Lung (tissue), 12 donors: ENCODE measurements around the gene PRR12. TPM values are rescaled to one million over a fixed set of nuclear protein-coding genes. Genes with fewer than 3 reads are reported as not detected.

Experiments
- ATAC-seq: fragments of 200-7000 bp; cut with Tn5 transposase; one replicate; pipeline ENCODE4 v1.9.1; 2020; ENCODE audit warnings: moderate number of reproducible peaks; ENCODE audit not compliant: insufficient read depth, low FRiP score
- DNase-seq, 3 donors: peaks; one replicate each; pipeline ENCODE4 v3.0.0-alpha.2; 2013 to 2017
- H3K27ac ChIP-seq, 2 donors: one replicate each; pipeline ENCODE4 v1.5.1; 2013; ENCODE audit warnings: mild to moderate bottlenecking in 2 of 2, moderate library complexity in 2 of 2, control low read depth in 1 of 2, inconsistent platforms in 1 of 2, low read depth in 1 of 2, low read length in 1 of 2
- H3K27me3 ChIP-seq, 3 donors: one replicate each; pipeline ENCODE4 v1.5.1; 2013; ENCODE audit warnings: low read length in 2 of 3; ENCODE audit not compliant: control insufficient read depth in 3 of 3, insufficient read depth in 3 of 3
- H3K36me3 ChIP-seq, 4 donors: one replicate each; pipeline ENCODE4 v1.5.1; 2013; ENCODE audit warnings: low read length in 4 of 4, mild to moderate bottlenecking in 1 of 4, moderate library complexity in 1 of 4; ENCODE audit not compliant: control insufficient read depth in 4 of 4, insufficient read depth in 4 of 4
- H3K4me1 ChIP-seq, 5 donors: one replicate each; pipeline ENCODE4 v1.5.1; 2013; ENCODE audit warnings: low read length in 5 of 5, mild to moderate bottlenecking in 2 of 5, moderate library complexity in 1 of 5; ENCODE audit not compliant: control insufficient read depth in 5 of 5, insufficient read depth in 5 of 5
- H3K4me3 ChIP-seq: one replicate; pipeline ENCODE4 v1.5.1; 2013; ENCODE audit warnings: mild to moderate bottlenecking, control low read depth, moderate library complexity
- H3K9ac ChIP-seq, 2 donors: one replicate each; pipeline ENCODE4 v1.5.1; 2013; ENCODE audit warnings: low read length in 2 of 2, control low read depth in 1 of 2; ENCODE audit not compliant: insufficient read depth in 1 of 2
- H3K9me3 ChIP-seq, 4 donors: one replicate each; pipeline ENCODE4 v1.5.1; 2013; ENCODE audit warnings: low read length in 3 of 4, mild to moderate bottlenecking in 1 of 4, moderate library complexity in 1 of 4; ENCODE audit not compliant: control insufficient read depth in 4 of 4, insufficient read depth in 3 of 4
- WGBS, 2 donors: extraction: QIAGEN DNeasy Blood & Tissue Kit; methylation state at CpG; one replicate each; pipeline ENCODE4 v1.1.7; 2013; 5-methylcytosine and 5-hydroxymethylcytosine counted together
- polyA plus RNA-seq, 2 donors: library from polyadenylated mRNA; stranded (reverse); fragments of 200-250 nt; gene quantifications; one replicate each; pipeline ENCODE4 v1.2.1, GENCODE V29; 2013
- total RNA-seq, 2 donors: library from RNA; depleted of rRNA in 1 of 2; stranded (reverse); fragments of >200 nt in 1 of 2; gene quantifications; one replicate each; pipeline ENCODE4 v1.2.1, GENCODE V29; 2014 to 2021
- TF ChIP-seq, protein P1 (sequence below): IDR thresholded peaks from 2 replicates; pipeline ENCODE4 v1.5.1; 2012; ENCODE audit warnings: mild to moderate bottlenecking; ENCODE audit errors: control extremely low read depth, extremely low read depth
- donor health status: control.
- donor health status: control.
- donor health status: Bipolar disorder and iron deficiency.
- donor health status: healthy.
- donor health status: DM: yes; HTN: yes; CAD: no.

PRR12 gene
- total and polyA plus RNA-seq, 4 donors, result 7.6 to 32.4 (median 16.8) TPM

DNA sequence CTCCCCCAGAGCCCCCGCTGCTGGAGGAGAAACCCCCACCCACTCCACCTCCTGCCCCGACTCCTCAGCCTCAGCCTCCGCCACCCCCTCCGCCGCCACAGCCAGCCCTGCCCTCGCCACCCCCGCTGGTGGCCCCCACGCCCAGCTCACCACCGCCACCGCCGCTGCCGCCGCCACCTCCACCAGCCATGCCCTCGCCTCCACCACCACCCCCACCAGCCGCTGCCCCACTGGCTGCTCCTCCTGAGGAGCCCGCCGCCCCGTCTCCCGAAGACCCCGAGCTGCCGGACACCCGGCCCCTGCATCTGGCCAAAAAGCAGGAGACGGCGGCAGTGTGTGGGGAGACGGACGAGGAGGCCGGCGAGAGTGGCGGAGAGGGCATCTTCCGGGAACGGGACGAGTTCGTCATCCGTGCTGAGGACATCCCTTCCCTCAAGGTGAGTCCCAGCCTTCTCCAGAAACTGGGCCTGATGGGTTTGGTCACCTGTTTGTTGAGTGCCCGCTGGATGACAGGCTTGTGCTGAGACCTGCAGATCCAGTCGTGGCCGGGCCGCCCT is 10.6 kb downstream of the PRR12 start:
- Histone ChIP-seq H3K4me1 (no peaks in the 10 kb centered on the region), H3K9ac (no peak overlapping the region), H3K4me3 (no peak overlapping the region), H3K36me3 (peaks cover 7 to 72% (median 30%) of the 10 kb centered on the region in 4 donors), H3K27ac (no peak overlapping the region), H3K9me3 (no peaks in the 10 kb centered on the region), H3K27me3 (no peaks in the 10 kb centered on the region)
- DNase-seq (no peak), ATAC-seq (no peak)
- WGBS, 2 donors, result 96% methylated on average over 38 of the region's 38 CpGs
- TF ChIP-seq, protein P1, sequence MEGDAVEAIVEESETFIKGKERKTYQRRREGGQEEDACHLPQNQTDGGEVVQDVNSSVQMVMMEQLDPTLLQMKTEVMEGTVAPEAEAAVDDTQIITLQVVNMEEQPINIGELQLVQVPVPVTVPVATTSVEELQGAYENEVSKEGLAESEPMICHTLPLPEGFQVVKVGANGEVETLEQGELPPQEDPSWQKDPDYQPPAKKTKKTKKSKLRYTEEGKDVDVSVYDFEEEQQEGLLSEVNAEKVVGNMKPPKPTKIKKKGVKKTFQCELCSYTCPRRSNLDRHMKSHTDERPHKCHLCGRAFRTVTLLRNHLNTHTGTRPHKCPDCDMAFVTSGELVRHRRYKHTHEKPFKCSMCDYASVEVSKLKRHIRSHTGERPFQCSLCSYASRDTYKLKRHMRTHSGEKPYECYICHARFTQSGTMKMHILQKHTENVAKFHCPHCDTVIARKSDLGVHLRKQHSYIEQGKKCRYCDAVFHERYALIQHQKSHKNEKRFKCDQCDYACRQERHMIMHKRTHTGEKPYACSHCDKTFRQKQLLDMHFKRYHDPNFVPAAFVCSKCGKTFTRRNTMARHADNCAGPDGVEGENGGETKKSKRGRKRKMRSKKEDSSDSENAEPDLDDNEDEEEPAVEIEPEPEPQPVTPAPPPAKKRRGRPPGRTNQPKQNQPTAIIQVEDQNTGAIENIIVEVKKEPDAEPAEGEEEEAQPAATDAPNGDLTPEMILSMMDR, result no peak

DNA sequence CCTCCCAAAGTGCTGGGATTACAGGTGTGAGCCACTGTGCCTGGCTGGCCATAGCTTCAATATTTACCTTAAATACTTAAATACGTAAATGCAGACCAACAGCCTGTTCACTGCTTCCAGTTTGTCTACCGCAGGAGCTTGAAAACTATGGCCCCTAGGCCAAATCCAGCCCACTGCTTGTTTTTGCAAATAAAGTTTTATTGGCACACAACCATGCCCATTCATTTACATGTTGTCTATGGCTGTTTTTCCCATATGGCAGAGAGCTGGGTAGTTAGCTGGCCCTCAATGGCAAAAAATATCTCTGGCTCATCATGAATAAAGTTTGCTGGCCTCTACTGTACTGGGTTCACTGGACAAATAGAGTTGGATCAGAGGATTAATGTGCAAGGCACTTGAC is 11.8 kb downstream of the PRR12 start:
- Histone ChIP-seq H3K4me1 (no peaks in the 10 kb centered on the region), H3K36me3 (peaks cover 7 to 60% (median 36%) of the 10 kb centered on the region in 4 donors), H3K4me3 (no peak overlapping the region), H3K9ac (no peak overlapping the region), H3K27ac (no peak overlapping the region), H3K9me3 (no peaks in the 10 kb centered on the region), H3K27me3 (no peaks in the 10 kb centered on the region)
- TF ChIP-seq, protein P1, result no peak
- WGBS, 2 donors, result 97 to 98% methylated on average over 2 of the region's 2 CpGs
- DNase-seq (no peak), ATAC-seq (no peak)

- peaks cover 2 to 54% (median 35%) of the 10 kb centered on the region in 4 donors for H3K36me3 ChIP-seq
- no peaks in the 10 kb centered on the region for H3K27me3 ChIP-seq
- ATAC-seq, result no peak
- H3K9me3 ChIP-seq, result no peaks in the 10 kb centered on the region
- TF ChIP-seq, protein P1, result no peak
- H3K4me1 ChIP-seq, result no peaks in the 10 kb centered on the region
- no peak for DNase-seq
- H3K9ac ChIP-seq, result no peak overlapping the region
- no peak overlapping the region for H3K27ac ChIP-seq
- no peak overlapping the region for H3K4me3 ChIP-seq
- WGBS, 2 donors, result 88 to 90% methylated on average over 7 of the region's 7 CpGs
Measured at GRCh38 chr19:49605605-49606004, 14.6 kb downstream of the PRR12 start.
